ENCODE measurements around the gene RBP2.
"Not testable (repeated sequence)": the region's sequence is repeated elsewhere in the genome, so short reads cannot be mapped to it uniquely, and the experiment has no call there.

The RBP2 gene

DNA sequence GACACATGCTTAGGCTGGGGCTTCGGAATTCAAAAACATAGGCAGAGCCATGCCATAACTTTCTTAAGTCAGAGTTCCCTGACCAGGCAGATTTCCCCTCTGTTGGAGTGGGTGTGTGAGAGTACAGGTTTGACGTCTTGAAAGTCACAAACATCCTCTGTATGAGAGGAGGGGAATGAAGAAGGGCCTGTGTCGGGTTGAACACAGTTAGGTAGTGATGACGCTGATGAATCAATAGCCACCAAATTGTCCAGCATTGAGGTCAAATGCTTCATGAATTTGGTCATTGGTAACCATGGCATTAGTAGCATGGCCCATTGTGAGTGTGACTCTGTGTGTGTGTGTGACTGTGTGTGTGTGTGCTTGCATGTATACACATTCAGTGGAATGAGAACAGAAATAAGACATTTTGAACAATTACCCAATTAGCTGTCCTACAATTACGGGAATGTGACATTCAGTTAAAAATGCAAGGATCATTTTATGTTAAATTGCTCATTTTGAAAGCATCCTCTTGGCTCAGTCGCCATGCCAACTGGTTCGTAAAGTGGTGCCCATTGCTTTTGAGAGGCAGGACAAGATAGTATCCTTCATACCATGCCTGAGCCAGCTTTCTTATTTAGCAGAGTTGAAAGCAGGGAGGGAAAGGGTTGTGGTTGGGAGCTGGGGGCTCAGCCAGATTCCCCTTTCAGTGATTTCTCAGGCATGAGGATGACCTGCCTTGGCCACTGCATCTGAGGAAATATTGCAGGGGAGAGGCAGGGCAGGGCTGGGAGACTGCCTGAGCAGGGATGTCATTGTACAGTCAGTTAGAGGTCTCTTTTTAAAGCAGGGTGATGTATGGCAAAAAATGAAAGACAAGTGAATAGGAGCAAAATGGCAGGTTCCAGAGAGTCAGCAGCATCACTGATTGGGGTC, 35.4 kb downstream of the RBP2 start:
- DNase-seq, result no peak

GRCh38 chr3:139439278-139439677, 37.0 kb downstream of the RBP2 start:
- no peak for DNase-seq

GRCh38 chr3:139434764-139435307, 41.5 kb downstream of the RBP2 start:
- DNase-seq, result no peak

DNA sequence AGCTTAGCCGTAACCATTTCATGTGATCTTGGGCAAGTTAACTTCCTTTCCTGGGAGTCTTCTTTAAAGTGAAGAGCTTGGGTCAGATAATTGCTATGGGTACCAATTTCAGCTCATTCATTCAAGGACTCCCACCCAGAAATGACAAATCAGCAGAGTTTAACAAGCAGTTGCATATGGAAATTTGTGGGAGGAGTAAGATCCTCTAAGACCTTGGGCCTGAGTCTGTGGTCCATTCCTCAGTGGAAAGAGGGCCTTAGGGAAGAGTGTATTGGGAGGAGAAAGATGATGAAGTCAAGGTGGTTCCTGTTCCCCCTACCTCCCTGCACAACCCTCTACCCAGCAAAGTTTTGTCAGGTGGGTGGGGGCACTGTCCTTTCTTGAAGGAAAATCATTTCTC, 42.1 kb downstream of the RBP2 start:
- DNase-seq, result no peak

GRCh38 chr3:139433089-139433488, 43.2 kb downstream of the RBP2 start:
- DNase-seq, result no peak

- no peak for DNase-seq
These were observed 45.8 kb downstream of the RBP2 start for GRCh38 chr3:139430493-139430892.

DNA sequence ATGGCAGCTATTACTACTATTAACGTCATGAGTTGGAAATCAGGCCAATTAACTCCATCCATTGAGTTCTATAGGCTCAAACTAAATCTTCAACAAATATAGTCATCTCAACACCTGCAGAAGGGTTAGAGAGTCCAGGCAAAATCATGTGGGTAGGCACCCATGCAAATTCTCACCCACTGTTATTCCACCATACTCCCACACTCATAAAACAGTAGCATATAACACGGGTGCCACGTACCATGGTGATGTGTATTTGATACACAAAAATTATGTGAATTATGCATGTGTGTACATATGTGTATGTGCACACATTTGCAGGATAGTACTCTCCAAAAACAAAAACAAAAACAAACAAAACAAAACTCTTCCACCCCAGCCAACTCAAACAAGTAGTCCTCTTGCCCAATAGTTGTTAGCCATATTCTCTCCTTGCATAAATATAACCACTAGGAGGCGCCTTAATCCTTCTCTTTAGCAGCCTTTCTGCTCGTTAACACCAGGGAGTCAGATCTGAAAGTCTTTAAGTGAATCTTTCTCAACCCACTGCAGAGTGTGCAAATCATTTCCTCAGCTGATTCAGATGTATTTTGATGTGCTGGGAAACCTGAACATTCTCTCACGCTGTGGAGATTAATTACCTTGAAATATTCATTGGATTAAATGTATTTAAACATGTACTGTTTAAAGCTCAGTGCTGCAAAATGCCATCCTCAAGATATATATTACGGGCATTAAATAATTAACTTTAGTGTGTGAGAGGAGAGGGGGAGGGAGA, 48.8 kb downstream of the RBP2 start:
- no peak for DNase-seq

- no peak for DNase-seq
These were observed 50.4 kb downstream of the RBP2 start for GRCh38 chr3:139425745-139426400.

DNA sequence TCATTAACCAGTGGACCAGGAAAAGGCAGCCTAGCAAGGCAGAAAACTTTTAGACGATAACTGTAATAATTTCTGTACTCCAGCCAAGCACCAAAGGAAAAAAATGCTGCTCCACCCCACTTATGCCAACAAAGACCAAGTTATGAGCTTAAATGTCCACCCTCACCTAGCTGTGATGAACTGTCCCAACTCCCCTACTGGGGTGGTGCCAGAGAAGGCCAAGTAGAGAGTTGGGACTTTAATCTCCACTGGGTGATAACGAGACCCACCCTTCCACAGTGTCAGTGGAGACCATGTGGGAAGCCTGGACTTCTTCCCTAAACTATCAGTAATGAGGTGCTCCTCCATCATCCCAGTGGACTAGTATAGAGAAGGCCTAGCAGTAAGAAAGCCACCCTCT, 53.1 kb downstream of the RBP2 start:
- no peak for DNase-seq

DNA sequence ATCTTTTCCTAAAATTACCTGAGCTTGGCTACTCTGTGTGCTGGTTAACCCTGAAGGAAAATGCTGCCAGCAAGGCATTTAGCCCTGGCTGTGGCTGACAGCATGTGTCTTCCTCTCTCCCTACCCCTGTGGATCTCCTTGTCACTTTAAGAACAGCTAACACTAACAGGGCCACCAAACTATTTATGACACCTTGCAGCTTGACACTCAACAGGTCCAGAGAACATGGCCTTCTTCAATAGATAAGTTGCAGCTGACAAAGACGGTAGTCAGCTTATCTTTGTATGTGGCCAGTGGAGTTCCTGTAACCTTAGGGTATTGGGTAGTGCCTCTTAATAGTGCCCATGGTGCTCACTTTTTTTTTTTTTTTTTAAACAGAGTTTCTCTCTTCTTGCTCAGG, 54.9 kb downstream of the RBP2 start:
- DNase-seq, result no peak

- DNase-seq, result no peak
These were observed 55.3 kb downstream of the RBP2 start for GRCh38 chr3:139421040-139421439.

GRCh38 chr3:139418144-139418543, 58.2 kb downstream of the RBP2 start:
- DNase-seq, result no peak

DNA sequence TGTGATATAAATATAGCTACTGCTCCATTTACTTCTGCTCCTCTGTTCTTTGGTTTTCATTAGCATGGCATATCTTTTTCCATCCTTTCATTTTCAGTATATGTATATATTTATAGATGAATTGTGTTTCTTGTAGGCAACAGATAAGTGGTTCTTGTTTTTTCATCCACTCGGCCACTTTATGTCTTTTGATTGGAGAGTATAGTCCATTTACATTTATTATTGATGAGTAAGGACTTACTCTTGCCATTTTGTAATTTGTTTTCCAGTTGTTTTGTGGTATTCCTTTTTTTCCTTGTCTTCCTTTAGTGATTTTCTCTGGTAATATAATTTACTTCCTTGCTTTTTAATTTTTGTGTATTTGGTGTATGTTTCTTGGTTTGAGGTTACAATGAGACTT, 60.0 kb downstream of the RBP2 start:
- no peak for DNase-seq

GRCh38 chr3:139414608-139415224, 61.6 kb downstream of the RBP2 start:
- DNase-seq, result no peak

DNA sequence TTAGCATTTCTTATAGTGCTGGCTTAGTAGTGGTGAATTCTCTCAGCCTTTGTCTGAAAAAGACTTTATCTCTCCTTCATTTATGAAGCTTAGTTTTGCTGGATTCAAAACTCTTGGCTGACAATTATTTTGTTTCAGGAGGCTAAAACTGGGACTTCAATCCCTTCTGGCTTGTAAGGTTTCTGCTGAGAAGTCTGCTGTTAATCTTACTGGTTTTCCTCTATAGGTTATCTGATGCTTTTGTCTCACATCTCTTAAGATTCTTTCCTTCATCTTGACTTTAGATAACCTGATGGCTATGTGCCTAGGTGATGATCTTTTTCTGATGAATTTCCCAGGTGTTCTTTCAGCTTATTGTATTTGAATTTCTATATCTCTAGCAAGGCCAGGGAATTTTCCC, 63.4 kb downstream of the RBP2 start:
- DNase-seq, result not testable (repeated sequence)
